A172 (cell line): ENCODE measurements around the gene ZNF101. TPM values are rescaled to one million over a fixed set of nuclear protein-coding genes. Genes with fewer than 3 reads are reported as not detected.

ENCODE experiments used
- DNase-seq: peaks from one replicate; pipeline ENCODE4 v3.0.0-alpha.2; 2015; ENCODE audit warnings: low spot score
- total RNA-seq: library from RNA; depleted of rRNA; stranded (reverse); fragments of >200 nt; shearing (Covaris generic); gene quantifications from 2 replicates; pipeline ENCODE4 v1.2.3, GENCODE V29; 2014; rRNA removed

Gene ZNF101
- total RNA-seq: 11.5 and 13.9 TPM in 2 replicates

DNA sequence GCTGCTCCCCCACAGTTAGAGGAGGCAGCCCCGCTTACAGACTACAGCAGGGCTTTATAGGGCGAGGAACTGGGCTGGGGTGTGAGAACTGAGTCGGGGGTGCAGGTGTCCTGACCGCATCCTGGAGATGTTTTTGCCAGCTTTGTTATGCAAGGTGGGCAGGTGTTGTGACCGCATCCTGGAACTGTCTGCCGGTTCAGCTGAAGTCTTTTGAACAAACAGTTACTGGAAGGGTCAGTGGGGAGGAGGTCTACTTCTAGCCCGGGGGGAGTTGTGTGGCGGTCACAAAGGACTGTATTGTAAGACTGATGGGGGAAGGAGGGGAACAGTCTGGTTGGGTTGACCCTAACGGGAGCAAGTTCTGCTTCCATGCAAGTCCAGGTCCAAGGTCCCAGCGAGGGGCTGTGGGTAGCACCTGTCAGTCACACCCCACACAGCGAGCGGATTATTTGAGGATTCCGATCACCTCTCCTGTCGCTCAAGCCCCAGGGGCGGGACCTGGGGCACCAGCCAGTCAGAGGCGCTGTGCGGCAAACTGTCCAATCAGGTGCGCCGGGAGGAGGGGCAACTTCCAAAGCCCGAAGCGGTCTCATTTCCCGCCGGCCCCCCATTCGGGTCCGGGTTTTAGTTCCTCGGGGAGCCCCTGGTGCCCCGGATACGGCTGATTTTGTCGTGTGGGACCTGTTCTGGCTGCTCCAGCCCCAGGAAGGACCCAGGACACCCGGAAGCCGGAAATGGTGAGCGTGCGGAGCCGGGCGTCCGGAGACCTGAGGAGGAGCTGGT is at the start of gene ZNF101:
Gene ZNF101, plus strand, starts transcription at position 610 of the 783 bp plus-strand sequence. Its CDS starts 125 bp downstream, at position 735.
- DNase-seq: peak; percentile 92

DNA sequence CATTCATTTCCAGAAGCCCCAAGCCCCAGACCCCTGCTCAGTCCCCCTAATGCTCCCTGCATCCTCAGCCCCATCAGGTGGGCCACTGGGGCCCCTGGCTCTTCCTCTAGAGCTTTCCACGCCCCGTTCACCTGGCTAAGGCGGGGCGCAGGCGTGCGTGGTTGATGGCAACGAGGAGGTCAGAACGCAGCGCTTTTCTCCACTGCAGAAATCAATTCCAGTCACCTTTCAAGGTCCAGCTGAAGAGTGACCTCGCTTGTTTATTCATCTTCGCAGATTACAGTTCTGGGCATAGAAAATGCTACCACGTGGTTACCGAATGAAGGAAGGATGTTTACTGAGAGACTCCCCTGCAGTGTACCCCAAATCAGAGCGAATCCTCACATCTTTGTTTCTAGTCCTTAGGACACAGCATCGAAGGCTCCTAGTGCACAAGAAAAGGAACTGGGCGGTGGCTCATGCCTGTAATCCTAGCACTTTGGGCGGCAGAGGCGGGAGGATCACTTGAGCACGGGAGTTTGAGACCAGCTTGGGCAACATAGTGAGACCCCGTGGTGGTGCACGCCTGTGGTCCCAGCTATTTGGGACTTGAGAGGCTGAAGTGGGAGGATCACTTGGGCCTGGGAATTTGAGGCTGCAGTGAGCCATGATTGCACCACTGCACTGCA is 49.3 kb upstream of the ZNF101 start:
- no peak for DNase-seq

GRCh38 chr19:19619849-19620210 is 48.8 kb upstream of the ZNF101 start:
- DNase-seq: no peak

DNA sequence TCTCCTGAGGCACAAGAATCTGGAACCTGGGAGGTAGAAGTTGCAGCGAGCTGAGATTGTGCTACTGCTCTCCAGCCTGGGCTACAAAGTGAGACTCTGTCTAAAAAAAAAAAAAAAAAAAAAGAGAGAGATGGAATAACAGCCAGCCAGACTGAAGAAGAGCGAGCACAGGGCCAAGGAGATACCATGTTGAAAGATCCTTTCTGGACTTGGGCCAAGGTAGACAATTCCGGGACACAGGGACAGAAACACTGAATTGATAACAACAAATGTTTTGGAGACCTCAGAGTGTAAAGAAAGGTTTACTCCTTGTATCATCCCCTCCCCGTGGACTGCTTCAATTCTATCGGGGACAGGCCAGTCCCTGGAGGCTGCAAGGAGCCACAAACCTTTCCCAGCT is 45.3 kb upstream of the ZNF101 start:
- no peak for DNase-seq

DNA sequence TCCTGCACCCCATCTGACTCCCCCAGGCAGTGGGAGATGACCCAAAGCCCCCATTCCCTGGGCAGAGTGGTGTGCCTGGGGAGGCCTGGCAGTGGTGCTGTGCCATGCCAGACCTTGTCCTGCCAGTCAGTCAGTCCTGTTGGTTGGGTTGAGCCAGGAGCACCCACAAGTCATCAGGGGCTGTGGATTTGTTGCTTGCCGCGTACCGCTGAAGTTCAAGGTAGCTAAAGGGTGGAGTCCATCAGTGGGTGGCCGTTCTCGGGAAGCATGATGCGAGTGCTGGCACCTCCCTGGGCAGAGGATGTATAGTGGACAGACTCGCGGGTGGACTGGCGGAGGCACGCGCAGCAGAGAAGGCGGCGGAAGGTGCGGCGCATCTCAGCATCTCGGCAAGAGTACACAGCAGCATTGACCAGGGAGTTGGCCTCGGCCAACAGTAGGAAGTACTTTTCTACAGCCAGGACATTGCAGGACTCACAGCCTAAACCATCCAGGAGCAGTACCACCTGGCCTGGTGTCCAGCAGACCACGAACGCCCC is 44.5 kb upstream of the ZNF101 start:
- no peak for DNase-seq

- DNase-seq: no peak
These were observed 41.8 kb upstream of the ZNF101 start for GRCh38 chr19:19626516-19627472.

- DNase-seq: no peak
These were observed 40.8 kb upstream of the ZNF101 start, which contains the start of gene LPAR2 for GRCh38 chr19:19627621-19628500. Gene LPAR2 (minus strand): TSS chr19:19628220. CDS start chr19:19627275, 945 bp downstream.

DNA sequence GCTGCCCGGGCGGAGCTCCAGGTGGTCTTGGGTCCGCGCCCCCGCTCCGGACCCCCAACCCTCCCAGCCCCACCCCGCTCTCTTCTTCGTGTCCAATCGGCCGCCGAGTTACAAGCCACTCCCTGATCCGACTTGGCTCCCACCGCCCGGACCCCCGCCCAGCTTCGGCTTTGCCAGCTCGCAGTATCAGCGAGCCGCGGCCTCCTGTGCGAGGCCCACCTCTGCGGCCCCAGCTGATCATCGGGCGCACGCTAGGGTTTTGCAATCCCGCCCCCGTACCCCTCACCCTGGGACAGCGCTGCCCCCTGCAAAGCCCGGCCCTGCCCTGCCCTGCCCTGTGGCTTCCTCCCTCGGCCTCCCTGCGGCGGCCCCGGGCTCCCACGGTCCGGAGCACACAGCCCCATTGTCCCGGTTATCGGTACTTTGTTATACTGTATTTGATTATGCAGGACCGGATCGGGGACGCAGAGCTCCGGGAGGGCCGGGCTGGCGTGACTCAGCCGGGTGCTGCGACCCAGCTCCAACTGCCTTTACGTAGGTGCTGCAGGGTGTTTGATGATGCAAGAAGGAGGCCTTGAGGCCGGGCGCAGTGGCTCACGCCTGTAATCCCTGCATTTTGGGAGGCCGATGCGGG is 40.0 kb upstream of the ZNF101 start:
- no peak for DNase-seq

DNA sequence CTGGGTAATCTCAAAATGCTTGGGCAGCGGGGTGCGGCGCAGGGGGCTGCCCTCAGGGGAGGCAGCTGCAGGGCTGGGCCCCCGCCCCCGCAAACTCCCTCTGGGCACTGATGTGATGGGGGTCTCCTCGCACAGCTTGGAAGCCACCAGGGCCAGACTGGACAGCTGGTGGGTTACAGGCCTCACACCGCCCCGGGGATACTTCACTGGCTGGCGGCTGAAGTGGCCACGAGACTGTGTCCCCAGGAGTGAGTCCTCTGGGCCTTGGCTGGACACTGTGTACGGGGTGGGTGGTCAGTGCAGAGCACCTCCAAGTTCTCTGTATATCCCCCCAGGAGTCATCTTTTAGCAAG is 38.6 kb upstream of the ZNF101 start:
- no peak for DNase-seq

GRCh38 chr19:19630426-19630825 is 38.2 kb upstream of the ZNF101 start:
- no peak for DNase-seq

DNA sequence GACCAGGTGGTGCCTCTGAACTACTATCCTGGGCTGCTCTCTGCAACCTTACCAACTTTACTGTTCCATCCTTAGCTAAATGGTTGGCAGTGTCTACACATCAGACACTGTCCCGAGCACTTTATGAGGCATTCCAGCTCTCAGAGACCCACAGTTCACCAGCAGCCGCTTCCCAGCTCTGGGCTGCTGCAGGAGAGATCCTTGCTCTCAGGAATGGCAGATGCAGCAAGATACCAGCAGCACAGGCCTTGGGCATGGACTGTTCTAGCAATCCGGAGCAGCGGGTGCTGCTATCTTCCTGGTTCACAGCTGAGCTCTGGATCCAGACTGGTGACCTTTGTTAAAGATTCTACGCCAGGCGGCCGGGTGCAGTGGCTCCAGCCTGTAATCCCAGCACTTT is 37.3 kb upstream of the ZNF101 start:
- DNase-seq: no peak

DNA sequence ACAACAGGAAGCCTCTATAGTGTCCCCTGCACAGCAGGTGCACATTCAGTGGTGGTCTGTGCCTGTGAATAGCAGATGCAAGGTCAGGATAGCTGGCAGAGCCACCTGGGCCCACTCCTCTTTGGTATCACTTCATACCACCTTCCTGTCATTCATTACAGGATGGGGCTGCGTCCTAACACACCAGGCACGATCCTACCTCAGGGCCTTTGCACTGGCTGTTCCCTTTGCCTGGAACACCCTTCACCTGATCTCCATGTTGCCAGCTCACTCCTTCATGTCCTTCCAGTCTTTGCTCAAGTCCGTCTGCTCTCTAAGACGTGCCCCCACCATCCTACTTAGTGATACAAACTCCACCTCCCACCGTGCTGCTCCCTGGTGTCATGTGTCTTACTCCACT is 36.0 kb upstream of the ZNF101 start:
- DNase-seq: no peak

DNA sequence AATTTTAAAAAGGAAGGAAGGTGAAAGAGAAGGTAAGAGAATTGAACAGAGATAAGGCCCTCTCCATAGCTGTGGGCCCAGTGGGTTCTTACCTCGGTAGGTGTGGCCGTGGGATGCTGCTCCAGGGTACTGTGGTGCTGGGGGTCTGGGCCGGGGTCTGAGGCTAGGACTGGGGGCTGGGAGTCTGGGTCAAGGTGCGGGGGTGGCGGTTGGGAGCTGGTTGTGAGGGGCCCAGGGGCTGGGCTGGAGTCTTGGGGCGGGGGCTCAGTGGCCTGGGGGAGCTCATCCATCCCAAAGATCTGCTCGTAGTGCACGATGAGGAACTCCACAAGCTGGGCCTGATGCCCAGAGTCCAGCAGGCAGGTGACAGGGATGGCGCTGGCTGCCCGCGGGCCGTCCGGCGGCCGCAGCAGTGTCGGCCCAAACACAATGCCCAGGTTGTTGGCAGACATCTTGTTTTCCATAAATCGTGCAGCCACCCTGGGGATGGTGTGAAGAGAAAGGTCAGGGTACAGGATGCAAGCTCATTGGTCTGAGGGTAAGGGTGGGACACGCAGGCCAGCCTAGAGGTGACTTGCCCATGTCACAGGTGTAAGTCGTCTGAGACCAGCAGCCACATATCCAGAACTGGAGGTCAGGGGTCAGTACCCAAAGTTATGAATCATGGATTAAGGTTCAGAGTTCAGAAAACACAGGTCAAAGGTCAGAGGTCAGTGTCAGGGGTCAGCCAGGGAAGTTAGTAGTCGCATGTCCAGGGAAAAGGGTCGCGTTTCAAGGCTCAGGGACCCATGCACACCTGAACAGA is 34.7 kb upstream of the ZNF101 start:
- no peak for DNase-seq

DNA sequence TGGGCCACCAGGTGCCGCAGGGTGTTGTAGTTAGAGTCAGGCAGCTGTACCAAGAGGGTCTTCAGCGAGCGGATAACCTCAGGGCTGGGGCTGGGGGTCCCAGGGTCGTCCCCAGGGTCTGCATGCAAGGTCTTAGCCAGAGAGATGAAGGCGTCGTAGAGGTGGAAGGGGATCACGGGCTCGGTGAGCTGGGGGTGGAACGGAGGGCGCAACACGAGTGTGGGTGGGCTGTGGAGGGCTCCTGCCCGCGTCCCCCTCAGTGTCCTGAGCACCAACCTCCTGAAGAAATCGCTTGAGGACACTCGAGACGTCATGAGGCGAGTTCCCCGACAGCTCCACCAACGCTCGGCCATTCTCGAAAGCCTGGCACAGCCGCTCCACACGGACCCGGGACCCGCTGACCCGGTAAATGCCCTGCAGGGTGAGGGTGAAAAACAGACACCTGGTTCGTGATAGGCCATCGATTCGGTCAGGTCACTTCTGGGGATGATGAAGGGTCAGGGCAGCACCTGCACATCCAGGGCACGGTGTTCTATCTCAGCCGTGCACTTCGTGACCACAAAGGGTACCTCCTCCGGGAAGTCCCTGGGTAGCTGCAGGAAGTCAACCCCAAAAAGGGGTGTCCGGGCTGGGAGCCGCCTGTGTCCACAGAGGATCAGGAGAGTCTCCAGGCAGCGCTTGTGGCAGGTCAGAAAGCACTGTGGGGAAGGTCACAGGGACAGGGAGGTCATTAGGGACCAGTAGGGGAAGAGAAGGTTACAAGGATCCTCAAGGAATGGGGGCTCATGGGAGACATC is 33.9 kb upstream of the ZNF101 start:
- DNase-seq: no peak

- no peak for DNase-seq
These were observed 33.3 kb upstream of the ZNF101 start for GRCh38 chr19:19635313-19635702.

GRCh38 chr19:19636573-19637185 is 32.0 kb upstream of the ZNF101 start:
- no peak for DNase-seq

- no peak for DNase-seq
These were observed 31.5 kb upstream of the ZNF101 start for GRCh38 chr19:19637186-19637522.

GRCh38 chr19:19637523-19638251 is 31.0 kb upstream of the ZNF101 start:
- no peak for DNase-seq
